Fibroblast of lung (primary cell): ENCODE data around the gene SLC6A13. TPM values are rescaled to one million over a fixed set of nuclear protein-coding genes. Genes with fewer than 3 reads are reported as not detected.
A peak's percentile ranks its signal among the peaks of the same experiment; 100 is the strongest.

Experiments used
- DNase-seq, 2 donors: peaks; one replicate each; pipeline versions ENCODE4 v3.0.0 to v3.0.0-alpha.2; 2010; ENCODE audit warnings: low read depth in 2 of 2
- H2AFZ ChIP-seq: 2 replicates; pipeline ENCODE4 v1.5.1; 2012; ENCODE audit warnings: low read length, control low read depth, inconsistent platforms
- H3K27ac ChIP-seq: 2 replicates; pipeline ENCODE4 v1.5.1; 2011; ENCODE audit warnings: low read length, control low read depth; ENCODE audit not compliant: insufficient read depth
- H3K27me3 ChIP-seq: 2 replicates; pipeline ENCODE4 v1.5.1; 2011; ENCODE audit warnings: mild to moderate bottlenecking, low read length; ENCODE audit not compliant: control insufficient read depth, insufficient read depth
- H3K36me3 ChIP-seq: 2 replicates; pipeline ENCODE4 v1.5.1; 2011; ENCODE audit warnings: low read length; ENCODE audit not compliant: control insufficient read depth, insufficient read depth
- H3K4me1 ChIP-seq: 2 replicates; pipeline ENCODE4 v1.5.1; 2011; ENCODE audit warnings: low read length; ENCODE audit not compliant: control insufficient read depth, insufficient read depth; ENCODE audit errors: extremely low read depth
- H3K4me2 ChIP-seq: 2 replicates; pipeline ENCODE4 v1.5.1; 2011; ENCODE audit warnings: low read length, control low read depth; ENCODE audit not compliant: insufficient read depth; ENCODE audit errors: extremely low read depth
- H3K4me3 ChIP-seq, 4 experiments: fragments of 200-600 bp in 1 of 4; sonication (generic) in 1 of 4; replicated peaks in 1 of 4; 2 replicates each; pipeline ENCODE4 v1.5.1; 2011 to 2016; ENCODE audit warnings: low read length in 4 of 4, low read depth in 3 of 4, mild to moderate bottlenecking in 3 of 4, control low read depth in 2 of 4, inconsistent platforms in 1 of 4, mixed read lengths in 1 of 4; ENCODE audit not compliant: insufficient read depth in 1 of 4; ENCODE audit errors: control extremely low read depth in 1 of 4
- H3K79me2 ChIP-seq: 2 replicates; pipeline ENCODE4 v1.5.1; 2012; ENCODE audit warnings: mild to moderate bottlenecking, low read length, inconsistent platforms; ENCODE audit not compliant: control insufficient read depth, insufficient read depth
- H3K9ac ChIP-seq: 2 replicates; pipeline ENCODE4 v1.5.1; 2011; ENCODE audit warnings: mild to moderate bottlenecking, low read length, control low read depth; ENCODE audit not compliant: insufficient read depth
- H3K9me3 ChIP-seq: 2 replicates; pipeline ENCODE4 v1.5.1; 2012; ENCODE audit warnings: low read depth, low read length; ENCODE audit not compliant: control insufficient read depth, insufficient read depth
- H4K20me1 ChIP-seq: 2 replicates; pipeline ENCODE4 v1.5.1; 2011; ENCODE audit warnings: low read length; ENCODE audit not compliant: control insufficient read depth, insufficient read depth; ENCODE audit errors: extremely low read depth
- CTCF ChIP-seq, 2 donors: IDR thresholded peaks in 1 of 2; conservative IDR thresholded peaks in 1 of 2; 1 replicate in 1 of 2; 2 replicates in 1 of 2; pipeline ENCODE4 v1.5.1; 2011 to 2012; ENCODE audit warnings: low read length in 2 of 2, control low read depth in 1 of 2, inconsistent platforms in 1 of 2, low read depth in 1 of 2, mild to moderate bottlenecking in 1 of 2
- EZH2 ChIP-seq: IDR thresholded peaks from 2 replicates; pipeline ENCODE4 v1.5.1; 2012; ENCODE audit warnings: low read length, control low read depth, mild to moderate bottlenecking; ENCODE audit errors: missing control alignments
- polyA plus RNA-seq, 2 donors: library from polyadenylated mRNA; depleted of rRNA in 1 of 2; stranded (reverse) in 1 of 2; unstranded in 1 of 2; fragments of >200 nt; gene quantifications; 2 replicates each; pipeline ENCODE4 v1.2.1, GENCODE V29; 2011 to 2012; ENCODE audit warnings: missing spikeins in 1 of 2
- total RNA-seq: library from RNA; depleted of rRNA; stranded (reverse); fragments of >200 nt; gene quantifications from 2 replicates; pipeline ENCODE4 v1.2.1, GENCODE V29; 2014

Gene SLC6A13
- total and polyA plus RNA-seq, 2 donors (not counting 1 experiment from before 2014, with no cell fraction given): not detected

GRCh38 chr12:177336-177979 lies 85.2 kb downstream of the SLC6A13 start:
- Histone ChIP-seq H3K4me2 (no peak overlapping the region), H3K9ac (no peak overlapping the region), H3K4me3 (no peak overlapping the region), H3K36me3 (no peaks in the 10 kb centered on the region), H3K27me3 (peaks cover 2% of the 10 kb centered on the region), H4K20me1 (no peaks in the 10 kb centered on the region), H2AFZ (no peak overlapping the region), H3K9me3 (no peaks in the 10 kb centered on the region), H3K4me1 (peaks cover 19% of the 10 kb centered on the region), H3K27ac (no peak overlapping the region), H3K79me2 (no peaks in the 10 kb centered on the region)
- no peak for DNase-seq
- TF ChIP-seq CTCF (conservative IDR thresholded peaks at IDR 0.05 in 1 of 2, IDR thresholded peaks at IDR 0.05 in 1 of 2; ENCODE audit: low read depth in 1 of 2, low read length in 2 of 2) (no peak), EZH2 (no peak)

GRCh38 chr12:176321-177181 lies 86.1 kb downstream of the SLC6A13 start:
- H2AFZ ChIP-seq: no peak overlapping the region
- no peak overlapping the region for H3K9ac ChIP-seq
- H3K27ac ChIP-seq: peak overlapping the region; percentile 13
- no peaks in the 10 kb centered on the region for H3K79me2 ChIP-seq
- H4K20me1 ChIP-seq: no peaks in the 10 kb centered on the region
- no peak overlapping the region for H3K4me3 ChIP-seq
- peaks cover 2% of the 10 kb centered on the region for H3K27me3 ChIP-seq
- H3K4me1 ChIP-seq: peaks cover 12% of the 10 kb centered on the region
- no peaks in the 10 kb centered on the region for H3K36me3 ChIP-seq
- peak; percentile 29 to 72 for DNase-seq
- TF ChIP-seq EZH2: no peak
- TF ChIP-seq CTCF (conservative IDR thresholded peaks at IDR 0.05 in 1 of 2, IDR thresholded peaks at IDR 0.05 in 1 of 2; ENCODE audit: low read depth in 1 of 2, low read length in 2 of 2): no peak
- H3K4me2 ChIP-seq: no peak overlapping the region
- no peaks in the 10 kb centered on the region for H3K9me3 ChIP-seq

GRCh38 chr12:175759-176158 lies 86.9 kb downstream of the SLC6A13 start:
- Histone ChIP-seq H3K9ac (no peak overlapping the region), H3K36me3 (no peaks in the 10 kb centered on the region), H3K4me1 (peaks cover 12% of the 10 kb centered on the region), H3K27ac (no peak overlapping the region), H4K20me1 (no peaks in the 10 kb centered on the region), H3K4me2 (no peak overlapping the region), H3K27me3 (peaks cover 2% of the 10 kb centered on the region), H3K4me3 (no peak overlapping the region), H2AFZ (no peak overlapping the region), H3K79me2 (no peaks in the 10 kb centered on the region), H3K9me3 (no peaks in the 10 kb centered on the region)
- TF ChIP-seq EZH2: no peak
- no peak for TF ChIP-seq CTCF (conservative IDR thresholded peaks at IDR 0.05 in 1 of 2, IDR thresholded peaks at IDR 0.05 in 1 of 2; ENCODE audit: low read depth in 1 of 2, low read length in 2 of 2)
- DNase-seq: no peak
